K562 (cell line): Measurements from ENCODE around the gene FASN. TPM values are rescaled to one million over a fixed set of nuclear protein-coding genes. Genes with fewer than 3 reads are reported as not detected.

Experiments used
- ATAC-seq: fragments of 200-7000 bp; cut with Tn5 transposase; 3 replicates; pipeline ENCODE4 v1.9.1; 2020; ENCODE audit warnings: moderate library complexity
- BruUV-seq: library from RNA; stranded (reverse); fragments of 400-500 nt; replicated peaks from 2 replicates; lab custom pipeline; 2021; lab: Mats Ljungman, UMichigan
- CTCF ChIA-PET: fragments of 300-600 bp; formaldehyde crosslinking; extraction: SDS; loops from one replicate; lab custom pipeline; 2021; ENCODE audit warnings: low intra/inter-chr PET ratio; lab: Yijun Ruan, JAX
- POLR2A ChIA-PET: fragments of 300-600, 350-650 bp; sonication (Branson Sonifier 250); formaldehyde crosslinking; extraction: SDS; loops from one replicate; lab custom pipeline; 2021; ENCODE audit warnings: antibody characterized with exemption, inconsistent platforms; lab: Yijun Ruan, JAX
- DNase-seq, 4 experiments: peaks; one replicate each; pipeline versions ENCODE4 v3.0.0 to v3.0.0-alpha.2; 2011 to 2018; ENCODE audit warnings: low spot score in 3 of 4, mixed read lengths in 3 of 4; ENCODE audit errors: extremely low read depth in 1 of 4
- FAIRE-seq: peaks from 2 replicates; lab custom pipeline; 2011; peaks lifted over from hg19 to GRCh38; lab: Jason Lieb, UNC
- H2AFZ ChIP-seq: 2 replicates; pipeline ENCODE4 v1.6.0; 2011; ENCODE audit warnings: low read depth, low read length, control low read depth, inconsistent platforms
- H3K27ac ChIP-seq: fragments of 200-600 bp; 3 replicates; pipeline ENCODE4 v1.8.0; 2011; ENCODE audit warnings: low read depth, mild to moderate bottlenecking, control low read depth, inconsistent platforms, low read length, moderate library complexity, mixed read lengths; ENCODE audit errors: extremely low read depth
- H3K27me3 ChIP-seq, 2 experiments: fragments of 300-600 bp in 1 of 2; 2 replicates in 1 of 2; 3 replicates in 1 of 2; pipeline versions ENCODE4 v1.6.0 to v1.8.0; 2011; ENCODE audit warnings: inconsistent platforms in 2 of 2, low read length in 2 of 2, mild to moderate bottlenecking in 1 of 2, mixed read lengths in 1 of 2, moderate library complexity in 1 of 2; ENCODE audit not compliant: control insufficient read depth in 2 of 2, insufficient read depth in 2 of 2
- H3K36me3 ChIP-seq: fragments of 300-600 bp; 3 replicates; pipeline ENCODE4 v1.8.0; 2011; ENCODE audit warnings: mild to moderate bottlenecking, low read length, inconsistent platforms; ENCODE audit not compliant: control insufficient read depth, insufficient read depth
- H3K4me1 ChIP-seq, 2 experiments: fragments of 200-600 bp in 1 of 2; replicated peaks in 1 of 2; 2 replicates in 1 of 2; 3 replicates in 1 of 2; pipeline versions ENCODE4 v1.5.1 to v1.8.0; 2011; ENCODE audit warnings: inconsistent platforms in 2 of 2, low read length in 2 of 2, mild to moderate bottlenecking in 1 of 2, mixed read lengths in 1 of 2, moderate library complexity in 1 of 2; ENCODE audit not compliant: control insufficient read depth in 2 of 2, insufficient read depth in 2 of 2
- H3K4me2 ChIP-seq: 2 replicates; pipeline ENCODE4 v1.6.1; 2011; ENCODE audit warnings: low read length, control low read depth, inconsistent platforms, mixed read lengths; ENCODE audit not compliant: insufficient read depth
- H3K4me3 ChIP-seq: fragments of 200-600 bp; sonication (generic), shearing (Covaris generic); 2 replicates; pipeline ENCODE4 v1.5.1; 2016; ENCODE audit warnings: control low read depth, inconsistent platforms
- H3K79me2 ChIP-seq: fragments of 200-600 bp; 3 replicates; pipeline ENCODE4 v1.8.0; 2011; ENCODE audit warnings: low read length, inconsistent platforms; ENCODE audit not compliant: control insufficient read depth, insufficient read depth
- H3K9ac ChIP-seq, 2 experiments: 2 replicates each; pipeline versions ENCODE4 v1.6.0 to v1.6.1; 2011; ENCODE audit warnings: low read depth in 2 of 2, low read length in 2 of 2, control low read depth in 1 of 2, inconsistent platforms in 1 of 2, mild to moderate bottlenecking in 1 of 2, mixed read lengths in 1 of 2; ENCODE audit not compliant: insufficient read depth in 1 of 2
- H3K9me1 ChIP-seq: one replicate; pipeline ENCODE4 v1.6.0; 2011; ENCODE audit warnings: inconsistent platforms, mild to moderate bottlenecking, low read length, moderate library complexity; ENCODE audit not compliant: control insufficient read depth, insufficient read depth
- H3K9me3 ChIP-seq: replicated peaks from 2 replicates; pipeline ENCODE4 v1.5.1; 2011; ENCODE audit warnings: low read depth, low read length, inconsistent platforms; ENCODE audit not compliant: control insufficient read depth, insufficient read depth
- H4K20me1 ChIP-seq: replicated peaks from 2 replicates; pipeline ENCODE4 v1.6.1; 2011; ENCODE audit warnings: low read length, inconsistent platforms, mixed read lengths; ENCODE audit not compliant: control insufficient read depth, insufficient read depth
- E2F6 ChIP-seq, 2 experiments: IDR thresholded peaks; 2 replicates each; pipeline ENCODE4 v1.6.1; 2011; ENCODE audit warnings: borderline replicate concordance in 1 of 2, control low read depth in 1 of 2, low read depth in 1 of 2, low read length in 1 of 2, mild to moderate bottlenecking in 1 of 2, mixed read lengths in 1 of 2, moderate library complexity in 1 of 2; ENCODE audit not compliant: insufficient read depth in 1 of 2, insufficient read length in 1 of 2, poor library complexity in 1 of 2, severe bottlenecking in 1 of 2; ENCODE audit errors: extremely low read depth in 1 of 2
- FIP1L1 ChIP-seq: fragments of 200-400 bp; formaldehyde crosslinking; IDR thresholded peaks from 2 replicates; pipeline ENCODE4 v1.6.1; 2018; ENCODE audit warnings: mild to moderate bottlenecking, low read depth, low read length; ENCODE audit not compliant: poor library complexity, severe bottlenecking
- NBN ChIP-seq: fragments of 450-650 bp; IDR thresholded peaks from 2 replicates; pipeline ENCODE4 v1.6.1; 2016; ENCODE audit warnings: low read depth, mild to moderate bottlenecking
- RCOR1 ChIP-seq, 2 experiments: IDR thresholded peaks; 2 replicates each; pipeline ENCODE4 v1.6.1; 2012; ENCODE audit warnings: low read depth in 2 of 2, low read length in 2 of 2, borderline replicate concordance in 1 of 2, improper control_type of control experiment in 1 of 2
- ZBTB34 ChIP-seq: fragments of 250-450 bp; sonication (Bioruptor Pico); IDR thresholded peaks from 2 replicates; pipeline ENCODE4 v1.8.0; 2021; ENCODE audit warnings: mild to moderate bottlenecking, moderate library complexity
- ZNF395 ChIP-seq: fragments of 200-800 bp; sonication (Bioruptor generic); IDR thresholded peaks from 2 replicates; pipeline ENCODE4 v1.6.1; 2017; ENCODE audit warnings: missing genetic modification characterization, missing compliant biosample characterization
- ZNF696 ChIP-seq: fragments of 250-450 bp; sonication (Bioruptor Pico); conservative IDR thresholded peaks from 2 replicates; pipeline ENCODE4 v1.4.0; 2020; ENCODE audit warnings: mild to moderate bottlenecking, moderate library complexity
- ZNF717 ChIP-seq: fragments of 250-450 bp; sonication (Bioruptor Pico); IDR thresholded peaks from 2 replicates; pipeline ENCODE4 v1.5.0; 2021
- ZSCAN32 ChIP-seq: fragments of 450-650 bp; formaldehyde crosslinking; IDR thresholded peaks from 2 replicates; pipeline ENCODE4 v1.4.0; 2020; ENCODE audit warnings: mild to moderate bottlenecking, moderate library complexity
- WGBS: fragments of 100-300 bp; shearing (Covaris generic); methylation state at CpG from one replicate; pipeline ENCODE4 v1.1.6; 2016; ENCODE audit warnings: low coverage, mixed read lengths; ENCODE audit not compliant: insufficient coverage; ENCODE audit errors: missing lambda C conversion rate; 5-methylcytosine and 5-hydroxymethylcytosine counted together
- in situ Hi-C: fragments of 300-500 bp; cut with MboI; formaldehyde crosslinking; loops from 4 replicates; pipeline ENCODE4 v1.15.0; 2018; ENCODE audit warnings: inconsistent platforms, mixed read lengths
- intact Hi-C: fragments of 100-400 bp; cut with micrococcal nuclease; formaldehyde crosslinking; loops from 2 replicates; pipeline ENCODE4 v1.14.2; 2022
- polyA plus RNA-seq, 8 experiments: library from polyadenylated mRNA; depleted of rRNA in 4 of 8; stranded (reverse) in 5 of 8; unstranded in 3 of 8; fragments of >200 nt; fragmentation: Nextera tagmentation in 2 of 8; fragmentation: Illumina TruSeq in 1 of 8; extraction: Ambion mirVana in 2 of 8; extraction: Trizol in 1 of 8; gene quantifications; 2 replicates each; pipeline versions ENCODE4 v1.2.1 to v1.2.3, GENCODE V29; 2011 to 2014; ENCODE audit warnings: inconsistent platforms in 1 of 8, missing spikeins in 1 of 8
- total RNA-seq, 7 experiments: library from RNA; depleted of rRNA in 6 of 7; stranded (reverse); fragments of >200 nt in 6 of 7; fragmentation: Illumina TruSeq in 2 of 7; extraction: Trizol in 2 of 7; gene quantifications; 2 replicates each; pipeline versions ENCODE4 v1.2.1 to v1.2.3, GENCODE V29; 2011 to 2021; ENCODE audit warnings: low replicate concordance in 1 of 7
- TF ChIP-seq, protein P1 (sequence below): fragments of 250-450 bp; sonication (Bioruptor Pico); IDR thresholded peaks from 2 replicates; pipeline ENCODE4 v1.5.0; 2020; ENCODE audit warnings: mild to moderate bottlenecking

The FASN gene
- total and polyA plus RNA-seq, 9 of the 15 experiments (the other 6 are each of a cell fraction or from before 2014, with no cell fraction given): 0.15 to 663 (median 49.9) TPM

- no peak for TF ChIP-seq RCOR1 (IDR thresholded peaks at IDR 0.05; ENCODE audit: borderline replicate concordance in 1 of 2, low read depth in 2 of 2, low read length in 2 of 2)
- TF ChIP-seq FIP1L1: no peak
These were observed 44.9 kb downstream of the FASN start (continued) for GRCh38 chr17:82053130-82053529.

GRCh38 chr17:82052638-82053059 lies 45.4 kb downstream of the FASN start:
- BruUV-seq: no TSS peak
- peaks cover 6 to 92% of the 10 kb centered on the region in 2 experiments; a peak in 3 of 5 replicates for H3K4me1 ChIP-seq
- no peaks in the 10 kb centered on the region for H3K9me1 ChIP-seq
- WGBS: 4% methylated on average over 19 of the region's 19 CpGs
- H3K9ac ChIP-seq: peak overlapping the region; percentile 80 to 97
- H3K4me3 ChIP-seq: peak overlapping the region; percentile 98
- no peak for DNase-seq
- peaks cover 75% of the 10 kb centered on the region; the same call in 2 of the 3 replicates for H3K36me3 ChIP-seq
- ChIA-PET POLR2A (interaction anchor here (0.6 to 1.0 kb wide), 4 partner anchors 46 to 730 kb away, joined by 3 read pairs; no protein-coding TSS in a partner anchor), CTCF (no interaction called here)
- H3K9me3 ChIP-seq: no peaks in the 10 kb centered on the region
- intact Hi-C loops: no loop called here
- 0 out of 2 replicates have a peak, but pooled peaks cover 11% of the 10 kb centered on the region for H4K20me1 ChIP-seq
- no peak for ATAC-seq
- H3K4me2 ChIP-seq: peak overlapping the region; percentile 88
- in situ Hi-C loops: no loop called here
- H2AFZ ChIP-seq: no peak overlapping the region
- H3K27ac ChIP-seq: peak overlapping the region; percentile 68; the same call in 2 of the 3 replicates
- no peaks in the 10 kb centered on the region for H3K27me3 ChIP-seq
- TF ChIP-seq ZNF395 (no peak), ZNF696 (CRISPR knock-in tag) (no peak), ZNF717 (CRISPR knock-in tag) (no peak), ZBTB34 (no peak), E2F6 (IDR thresholded peaks at IDR 0.05; ENCODE audit: borderline replicate concordance in 1 of 2, extremely low read depth in 1 of 2, insufficient read depth in 1 of 2, insufficient read length in 1 of 2, low read depth in 1 of 2, low read length in 1 of 2, poor library complexity in 1 of 2, severe bottlenecking in 1 of 2) (peak in 1 of 2 experiments; percentile 4), NBN (no peak), ZSCAN32 (CRISPR knock-in tag) (no peak)
- TF ChIP-seq, protein P1, sequence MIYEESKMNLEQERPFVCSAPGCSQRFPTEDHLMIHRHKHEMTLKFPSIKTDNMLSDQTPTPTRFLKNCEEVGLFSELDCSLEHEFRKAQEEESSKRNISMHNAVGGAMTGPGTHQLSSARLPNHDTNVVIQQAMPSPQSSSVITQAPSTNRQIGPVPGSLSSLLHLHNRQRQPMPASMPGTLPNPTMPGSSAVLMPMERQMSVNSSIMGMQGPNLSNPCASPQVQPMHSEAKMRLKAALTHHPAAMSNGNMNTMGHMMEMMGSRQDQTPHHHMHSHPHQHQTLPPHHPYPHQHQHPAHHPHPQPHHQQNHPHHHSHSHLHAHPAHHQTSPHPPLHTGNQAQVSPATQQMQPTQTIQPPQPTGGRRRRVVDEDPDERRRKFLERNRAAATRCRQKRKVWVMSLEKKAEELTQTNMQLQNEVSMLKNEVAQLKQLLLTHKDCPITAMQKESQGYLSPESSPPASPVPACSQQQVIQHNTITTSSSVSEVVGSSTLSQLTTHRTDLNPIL (CRISPR knock-in tag): no peak
- peaks cover 28% of the 10 kb centered on the region for H3K79me2 ChIP-seq
- FAIRE-seq: no peak
